ENCODE data around the gene DIS3L. TPM values are rescaled to one million over a fixed set of nuclear protein-coding genes. Genes with fewer than 3 reads are reported as not detected.

Gene DIS3L
- polyA plus RNA-seq, 2 of the 4 experiments (the other 2 are of a cell fraction), result 43.6 to 64.3 TPM

- TF ChIP-seq REST (IDR thresholded peaks at IDR 0.05) (no peak), HOXB5 (CRISPR knock-in tag; IDR thresholded peaks at IDR 0.05) (no peak), FOXS1 (CRISPR knock-in tag; IDR thresholded peaks at IDR 0.05) (no peak), CBX2 (IDR thresholded peaks at IDR 0.05; ENCODE audit: borderline replicate concordance, low read depth) (no peak)
Observed at GRCh38 chr15:66296186-66296585, 2.8 kb downstream of the DIS3L start (continued).

- FAIRE-seq (no peak), ATAC-seq (no peak), DNase-seq (ENCODE audit: low read depth in 1 of 2, low spot score in 1 of 2) (no peak)
- no peak overlapping the region for H3K4me2 ChIP-seq
- CTCF ChIA-PET, result interaction anchor here (0.6 to 1.2 kb wide), 2 partner anchors 10 to 781 kb away, joined by 3 to 4 read pairs; no protein-coding TSS in a partner anchor
- no peak overlapping the region for H3K27ac ChIP-seq
- no peaks in the 10 kb centered on the region for H3K9me3 ChIP-seq
- no peak overlapping the region for H3K4me3 ChIP-seq
- 90% methylated on average over 4 of the region's 4 CpGs for WGBS (ENCODE audit: missing lambda C conversion rate)
- POLR2A ChIA-PET, result no interaction called here
- TF ChIP-seq KDM1A (IDR thresholded peaks at IDR 0.05; ENCODE audit: low read depth), result no peak
- TF ChIP-seq FOXS1 (CRISPR knock-in tag; IDR thresholded peaks at IDR 0.05), result no peak
- no peak for TF ChIP-seq MYC (IDR thresholded peaks at IDR 0.05; ENCODE audit: borderline replicate concordance, low read length)
- TF ChIP-seq MAFK (IDR thresholded peaks at IDR 0.05; ENCODE audit: partially characterized antibody), result no peak
- TF ChIP-seq EHF (CRISPR knock-in tag; IDR thresholded peaks at IDR 0.05), result no peak
- no peak for TF ChIP-seq RNF2 (IDR thresholded peaks at IDR 0.05; ENCODE audit: borderline replicate concordance, low read depth)
- TF ChIP-seq JUN (IDR thresholded peaks at IDR 0.05), result no peak
- TF ChIP-seq NPAS2 (CRISPR knock-in tag; IDR thresholded peaks at IDR 0.05; ENCODE audit: borderline replicate concordance), result no peak
- no peak for TF ChIP-seq GATA3 (IDR thresholded peaks at IDR 0.05; ENCODE audit: borderline replicate concordance)
- TF ChIP-seq BHLHE40 (IDR thresholded peaks at IDR 0.05; ENCODE audit: low read depth, low read length), result no peak
- no peak for TF ChIP-seq REST (IDR thresholded peaks at IDR 0.05)
- TF ChIP-seq HOXB13 (CRISPR knock-in tag; IDR thresholded peaks at IDR 0.05; ENCODE audit: low read depth), result no peak
- no peak for TF ChIP-seq ESRRA (IDR thresholded peaks at IDR 0.05; ENCODE audit: borderline replicate concordance, low read length)
- TF ChIP-seq CHD2 (IDR thresholded peaks at IDR 0.05; ENCODE audit: low read length, partially characterized antibody), result no peak
- no peak for TF ChIP-seq RARB (CRISPR knock-in tag; IDR thresholded peaks at IDR 0.05)
- TF ChIP-seq POLR2A (IDR thresholded peaks at IDR 0.05; ENCODE audit: low read length), result no peak
- TF ChIP-seq TP53 (CRISPR knock-in tag; IDR thresholded peaks at IDR 0.05), result no peak
- TF ChIP-seq ZSCAN20 (CRISPR knock-in tag; IDR thresholded peaks at IDR 0.05), result no peak
- H3K4me1 ChIP-seq, result peaks cover 14% of the 10 kb centered on the region
Observed at GRCh38 chr15:66298803-66299251, 5.5 kb downstream of the DIS3L start.

Measured in A549 (cell line).